K562 (cell line): ENCODE measurements around the gene TSPYL4. TPM values are rescaled to one million over a fixed set of nuclear protein-coding genes. Genes with fewer than 3 reads are reported as not detected.

ENCODE experiments used
- ATF1 ChIP-seq, 2 experiments: fragments of 450-650 bp in 1 of 2; IDR thresholded peaks; 2 replicates each; pipeline ENCODE4 v1.6.1; 2016; ENCODE audit warnings: missing compliant biosample characterization in 1 of 2, missing genetic modification characterization in 1 of 2
- CHD2 ChIP-seq: IDR thresholded peaks from 2 replicates; pipeline ENCODE4 v1.6.1; 2011; ENCODE audit warnings: low read depth, low read length
- ERF ChIP-seq: fragments of 450-650 bp; formaldehyde crosslinking; IDR thresholded peaks from 2 replicates; pipeline ENCODE4 v1.4.0; 2020; ENCODE audit warnings: mild to moderate bottlenecking, mixed read lengths
- KAT7 ChIP-seq: sonication (generic); formaldehyde crosslinking; IDR thresholded peaks from 2 replicates; pipeline ENCODE4 v1.8.0; 2022; ENCODE audit warnings: missing genetic modification reagents, mild to moderate bottlenecking, borderline replicate concordance
- NEUROD1 ChIP-seq: fragments of 150-350 bp; IDR thresholded peaks from 2 replicates; pipeline ENCODE4 v1.6.1; 2014; ENCODE audit warnings: borderline replicate concordance, low read length, low read depth; ENCODE audit not compliant: partially characterized antibody
- POLR2AphosphoS2 ChIP-seq: IDR thresholded peaks from 2 replicates; pipeline ENCODE4 v1.6.1; 2012; ENCODE audit warnings: low read length, improper control_type of control experiment
- RNF2 ChIP-seq: sonication (generic); IDR thresholded peaks from 2 replicates; pipeline ENCODE4 v1.6.1; 2016
- SIN3B ChIP-seq: fragments of 450-650 bp; IDR thresholded peaks from 2 replicates; pipeline ENCODE4 v1.6.1; 2017; ENCODE audit warnings: low read depth, mild to moderate bottlenecking, moderate library complexity
- SMARCA4 ChIP-seq: fragments of 450-650 bp; IDR thresholded peaks from 2 replicates; pipeline ENCODE4 v1.6.1; 2016
- SOX6 ChIP-seq: fragments of 450-650 bp; IDR thresholded peaks from 2 replicates; pipeline ENCODE4 v1.6.1; 2014; ENCODE audit warnings: mild to moderate bottlenecking
- SRF ChIP-seq, 2 experiments: fragments of 250-450, 450-650 bp in 1 of 2; sonication (Bioruptor Pico) in 1 of 2; sonication (generic) in 1 of 2; formaldehyde crosslinking; IDR thresholded peaks; 2 replicates each; pipeline versions ENCODE4 v1.5.0 to v1.5.1; 2020 to 2022; ENCODE audit warnings: mild to moderate bottlenecking in 1 of 2, missing genetic modification reagents in 1 of 2
- ZNF436 ChIP-seq: fragments of 250-450, 450-650 bp; sonication (Bioruptor Pico); formaldehyde crosslinking; IDR thresholded peaks from 2 replicates; pipeline ENCODE4 v1.7.0; 2020; ENCODE audit warnings: mild to moderate bottlenecking
- polyA plus RNA-seq, 8 experiments: library from polyadenylated mRNA; depleted of rRNA in 4 of 8; stranded (reverse) in 5 of 8; unstranded in 3 of 8; fragments of >200 nt; fragmentation: Nextera tagmentation in 2 of 8; fragmentation: Illumina TruSeq in 1 of 8; extraction: Ambion mirVana in 2 of 8; extraction: Trizol in 1 of 8; gene quantifications; 2 replicates each; pipeline versions ENCODE4 v1.2.1 to v1.2.3, GENCODE V29; 2011 to 2014; ENCODE audit warnings: inconsistent platforms in 1 of 8, missing spikeins in 1 of 8
- total RNA-seq, 7 experiments: library from RNA; depleted of rRNA in 6 of 7; stranded (reverse); fragments of >200 nt in 6 of 7; fragmentation: Illumina TruSeq in 2 of 7; extraction: Trizol in 2 of 7; gene quantifications; 2 replicates each; pipeline versions ENCODE4 v1.2.1 to v1.2.3, GENCODE V29; 2011 to 2021; ENCODE audit warnings: low replicate concordance in 1 of 7
- TF ChIP-seq, protein P1 (sequence below): fragments of 450-650 bp; IDR thresholded peaks from 2 replicates; pipeline ENCODE4 v1.6.1; 2014; ENCODE audit warnings: low read depth, mild to moderate bottlenecking, moderate library complexity, borderline replicate concordance
- TF ChIP-seq, protein P2 (sequence below): fragments of 250-450 bp; sonication (Bioruptor Pico); IDR thresholded peaks from 2 replicates; pipeline ENCODE4 v1.5.0; 2021
- TF ChIP-seq, protein P3 (sequence below): fragments of 250-450 bp; sonication (Bioruptor Pico); IDR thresholded peaks from 2 replicates; pipeline ENCODE4 v1.5.0; 2020; ENCODE audit warnings: mild to moderate bottlenecking, borderline replicate concordance
- TF ChIP-seq, protein P4 (sequence below): sonication (generic); formaldehyde crosslinking; IDR thresholded peaks from 2 replicates; pipeline ENCODE4 v1.8.1; 2023; ENCODE audit warnings: mild to moderate bottlenecking, missing genetic modification reagents
- TF ChIP-seq, protein P5 (sequence below): fragments of 450-650 bp; formaldehyde crosslinking; IDR thresholded peaks from 2 replicates; pipeline ENCODE4 v1.4.0; 2020; ENCODE audit warnings: mild to moderate bottlenecking, moderate library complexity

Gene TSPYL4
- total and polyA plus RNA-seq, 9 of the 15 experiments (the other 6 are each of a cell fraction or from before 2014, with no cell fraction given), result 0.69 to 18.0 (median 9.1) TPM

DNA sequence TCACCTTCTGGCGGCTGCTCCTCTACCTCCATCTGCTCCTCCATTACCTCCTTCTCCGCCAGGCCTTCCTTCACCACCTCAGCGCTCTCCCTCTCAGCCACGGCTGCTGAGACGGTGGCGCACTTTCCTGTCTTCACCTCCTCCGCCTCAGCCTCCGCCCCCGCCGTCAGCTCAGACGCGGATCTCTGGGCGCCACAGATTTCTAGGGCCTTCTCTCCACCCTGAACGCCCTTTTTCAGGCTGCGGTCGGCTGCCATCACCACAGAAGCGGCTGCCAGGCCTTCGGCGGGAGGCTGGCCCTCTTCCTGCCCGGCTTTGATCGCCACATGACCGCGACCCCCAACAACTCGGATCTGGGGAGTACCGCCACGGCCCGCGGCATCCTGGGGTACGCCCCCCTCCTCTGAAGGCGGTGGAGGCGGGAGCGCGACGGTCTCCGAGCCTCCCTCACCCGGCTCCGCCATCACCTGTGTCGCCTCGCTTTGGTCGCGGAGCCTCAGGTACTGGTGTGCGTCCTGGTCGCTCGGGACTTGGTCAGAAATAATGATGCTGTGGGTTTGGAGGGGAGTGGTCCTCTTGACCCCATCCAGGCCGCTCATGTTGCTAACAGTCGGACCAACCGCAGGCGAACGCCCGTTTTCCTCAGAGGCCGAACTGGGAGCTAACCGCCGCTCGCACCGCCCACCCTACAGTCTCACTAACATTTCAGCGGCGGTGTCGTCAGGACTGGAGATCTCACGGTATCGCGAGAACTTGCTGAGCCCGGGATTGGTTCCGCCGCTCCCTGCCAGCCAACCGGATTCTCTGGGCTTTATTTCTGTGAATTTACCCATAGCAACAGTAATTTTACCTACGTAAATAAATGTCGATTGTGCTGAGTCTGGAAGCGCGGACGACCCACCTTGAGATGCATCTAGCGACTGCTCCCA lies 25.6 kb upstream of the TSPYL4 start, which contains the start of gene TSPYL1 (continued):
- TF ChIP-seq, protein P1, sequence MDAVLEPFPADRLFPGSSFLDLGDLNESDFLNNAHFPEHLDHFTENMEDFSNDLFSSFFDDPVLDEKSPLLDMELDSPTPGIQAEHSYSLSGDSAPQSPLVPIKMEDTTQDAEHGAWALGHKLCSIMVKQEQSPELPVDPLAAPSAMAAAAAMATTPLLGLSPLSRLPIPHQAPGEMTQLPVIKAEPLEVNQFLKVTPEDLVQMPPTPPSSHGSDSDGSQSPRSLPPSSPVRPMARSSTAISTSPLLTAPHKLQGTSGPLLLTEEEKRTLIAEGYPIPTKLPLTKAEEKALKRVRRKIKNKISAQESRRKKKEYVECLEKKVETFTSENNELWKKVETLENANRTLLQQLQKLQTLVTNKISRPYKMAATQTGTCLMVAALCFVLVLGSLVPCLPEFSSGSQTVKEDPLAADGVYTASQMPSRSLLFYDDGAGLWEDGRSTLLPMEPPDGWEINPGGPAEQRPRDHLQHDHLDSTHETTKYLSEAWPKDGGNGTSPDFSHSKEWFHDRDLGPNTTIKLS, result no peak; the same call in 1 of the 2 replicates
- peak; percentile 75; the same call in 1 of the 2 replicates for TF ChIP-seq POLR2AphosphoS2
- peak; percentile 54; the same call in 1 of the 2 replicates for TF ChIP-seq SIN3B
- TF ChIP-seq NEUROD1, result peak; percentile 57
- TF ChIP-seq ZNF436 (CRISPR knock-in tag), result peak; percentile 13; the same call in 1 of the 2 replicates
- peak; percentile 35; the same call in 1 of the 2 replicates for TF ChIP-seq RNF2
- TF ChIP-seq, protein P2, sequence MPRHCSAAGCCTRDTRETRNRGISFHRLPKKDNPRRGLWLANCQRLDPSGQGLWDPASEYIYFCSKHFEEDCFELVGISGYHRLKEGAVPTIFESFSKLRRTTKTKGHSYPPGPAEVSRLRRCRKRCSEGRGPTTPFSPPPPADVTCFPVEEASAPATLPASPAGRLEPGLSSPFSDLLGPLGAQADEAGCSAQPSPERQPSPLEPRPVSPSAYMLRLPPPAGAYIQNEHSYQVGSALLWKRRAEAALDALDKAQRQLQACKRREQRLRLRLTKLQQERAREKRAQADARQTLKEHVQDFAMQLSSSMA, result 0 out of 2 replicates have a peak, but pooled peaks have one; percentile 20
- peak; percentile 98; the same call in 1 of the 2 replicates for TF ChIP-seq KAT7 (CRISPR knock-in tag)
- peak; percentile 97 for TF ChIP-seq CHD2
- peak; percentile 79 for TF ChIP-seq SMARCA4
- TF ChIP-seq SOX6, result 0 out of 2 replicates have a peak, but pooled peaks have one; percentile 9
- TF ChIP-seq, protein P3, sequence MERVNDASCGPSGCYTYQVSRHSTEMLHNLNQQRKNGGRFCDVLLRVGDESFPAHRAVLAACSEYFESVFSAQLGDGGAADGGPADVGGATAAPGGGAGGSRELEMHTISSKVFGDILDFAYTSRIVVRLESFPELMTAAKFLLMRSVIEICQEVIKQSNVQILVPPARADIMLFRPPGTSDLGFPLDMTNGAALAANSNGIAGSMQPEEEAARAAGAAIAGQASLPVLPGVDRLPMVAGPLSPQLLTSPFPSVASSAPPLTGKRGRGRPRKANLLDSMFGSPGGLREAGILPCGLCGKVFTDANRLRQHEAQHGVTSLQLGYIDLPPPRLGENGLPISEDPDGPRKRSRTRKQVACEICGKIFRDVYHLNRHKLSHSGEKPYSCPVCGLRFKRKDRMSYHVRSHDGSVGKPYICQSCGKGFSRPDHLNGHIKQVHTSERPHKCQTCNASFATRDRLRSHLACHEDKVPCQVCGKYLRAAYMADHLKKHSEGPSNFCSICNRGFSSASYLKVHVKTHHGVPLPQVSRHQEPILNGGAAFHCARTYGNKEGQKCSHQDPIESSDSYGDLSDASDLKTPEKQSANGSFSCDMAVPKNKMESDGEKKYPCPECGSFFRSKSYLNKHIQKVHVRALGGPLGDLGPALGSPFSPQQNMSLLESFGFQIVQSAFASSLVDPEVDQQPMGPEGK, result no peak
- TF ChIP-seq, protein P4, sequence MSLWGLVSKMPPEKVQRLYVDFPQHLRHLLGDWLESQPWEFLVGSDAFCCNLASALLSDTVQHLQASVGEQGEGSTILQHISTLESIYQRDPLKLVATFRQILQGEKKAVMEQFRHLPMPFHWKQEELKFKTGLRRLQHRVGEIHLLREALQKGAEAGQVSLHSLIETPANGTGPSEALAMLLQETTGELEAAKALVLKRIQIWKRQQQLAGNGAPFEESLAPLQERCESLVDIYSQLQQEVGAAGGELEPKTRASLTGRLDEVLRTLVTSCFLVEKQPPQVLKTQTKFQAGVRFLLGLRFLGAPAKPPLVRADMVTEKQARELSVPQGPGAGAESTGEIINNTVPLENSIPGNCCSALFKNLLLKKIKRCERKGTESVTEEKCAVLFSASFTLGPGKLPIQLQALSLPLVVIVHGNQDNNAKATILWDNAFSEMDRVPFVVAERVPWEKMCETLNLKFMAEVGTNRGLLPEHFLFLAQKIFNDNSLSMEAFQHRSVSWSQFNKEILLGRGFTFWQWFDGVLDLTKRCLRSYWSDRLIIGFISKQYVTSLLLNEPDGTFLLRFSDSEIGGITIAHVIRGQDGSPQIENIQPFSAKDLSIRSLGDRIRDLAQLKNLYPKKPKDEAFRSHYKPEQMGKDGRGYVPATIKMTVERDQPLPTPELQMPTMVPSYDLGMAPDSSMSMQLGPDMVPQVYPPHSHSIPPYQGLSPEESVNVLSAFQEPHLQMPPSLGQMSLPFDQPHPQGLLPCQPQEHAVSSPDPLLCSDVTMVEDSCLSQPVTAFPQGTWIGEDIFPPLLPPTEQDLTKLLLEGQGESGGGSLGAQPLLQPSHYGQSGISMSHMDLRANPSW, result 0 out of 2 replicates have a peak, but pooled peaks have one; percentile 25
- TF ChIP-seq SRF (CRISPR knock-in tag; IDR thresholded peaks at IDR 0.05), result peak in 1 of 2 experiments; percentile 17; a peak in 2 of 4 replicates
- 0 out of 2 replicates have a peak, but pooled peaks have one; percentile 70 for TF ChIP-seq ERF (CRISPR knock-in tag)
- TF ChIP-seq ATF1 (CRISPR knock-in tag; IDR thresholded peaks at IDR 0.05), result no peak
- TF ChIP-seq ATF1 (tag; IDR thresholded peaks at IDR 0.05), result peak; percentile 84
- TF ChIP-seq, protein P5, sequence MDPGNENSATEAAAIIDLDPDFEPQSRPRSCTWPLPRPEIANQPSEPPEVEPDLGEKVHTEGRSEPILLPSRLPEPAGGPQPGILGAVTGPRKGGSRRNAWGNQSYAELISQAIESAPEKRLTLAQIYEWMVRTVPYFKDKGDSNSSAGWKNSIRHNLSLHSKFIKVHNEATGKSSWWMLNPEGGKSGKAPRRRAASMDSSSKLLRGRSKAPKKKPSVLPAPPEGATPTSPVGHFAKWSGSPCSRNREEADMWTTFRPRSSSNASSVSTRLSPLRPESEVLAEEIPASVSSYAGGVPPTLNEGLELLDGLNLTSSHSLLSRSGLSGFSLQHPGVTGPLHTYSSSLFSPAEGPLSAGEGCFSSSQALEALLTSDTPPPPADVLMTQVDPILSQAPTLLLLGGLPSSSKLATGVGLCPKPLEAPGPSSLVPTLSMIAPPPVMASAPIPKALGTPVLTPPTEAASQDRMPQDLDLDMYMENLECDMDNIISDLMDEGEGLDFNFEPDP, result 0 out of 2 replicates have a peak, but pooled peaks have one; percentile 47
